ENCODE data around the gene HIBADH. TPM values are rescaled to one million over a fixed set of nuclear protein-coding genes. Genes with fewer than 3 reads are reported as not detected.
"Not testable (repeated sequence)": the region's sequence is repeated elsewhere in the genome, so short reads cannot be mapped to it uniquely, and the experiment has no call there.

HIBADH gene
- total RNA-seq, 1 donor from 2014 or later: 79.8 TPM

GRCh38 chr7:27514861-27515260 is 147.8 kb downstream of the HIBADH start:
- ATAC-seq (no peak), DNase-seq (ENCODE audit: low spot score) (no peak)

- ATAC-seq (no peak), DNase-seq (ENCODE audit: low spot score) (no peak)
Observed at GRCh38 chr7:27513885-27514284, 148.8 kb downstream of the HIBADH start.

GRCh38 chr7:27511370-27511769 is 151.3 kb downstream of the HIBADH start:
- not testable (repeated sequence) for ATAC-seq; DNase-seq (ENCODE audit: low spot score)

GRCh38 chr7:27510541-27510940 is 152.1 kb downstream of the HIBADH start:
- DNase-seq (ENCODE audit: low spot score): no peak

DNA sequence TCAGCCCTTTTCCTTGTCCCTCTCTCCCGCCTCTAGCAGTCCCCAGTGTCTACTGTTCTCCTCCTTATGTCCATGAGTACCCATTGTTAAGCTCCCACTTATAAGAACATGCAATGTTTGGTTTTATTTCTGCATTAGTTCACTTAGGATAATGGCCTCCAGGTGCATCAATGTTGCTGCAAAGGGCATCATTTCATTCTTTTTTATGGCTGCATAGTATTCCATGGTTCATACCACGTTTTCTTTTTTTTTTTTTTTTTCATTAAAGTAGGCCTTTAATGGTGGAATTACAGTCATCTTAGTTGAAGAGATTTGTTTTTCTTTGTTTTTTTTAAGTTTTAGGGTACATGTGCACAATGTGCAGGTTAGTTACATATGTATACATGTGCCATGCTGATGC is 160.8 kb downstream of the HIBADH start:
- DNase-seq (ENCODE audit: low spot score); ATAC-seq: not testable (repeated sequence)

More at GRCh38 chr7:27510541-27510940, 152.1 kb downstream of the HIBADH start:
- no peak for ATAC-seq

- DNase-seq (ENCODE audit: low spot score) (no peak), ATAC-seq (no peak)
Observed at GRCh38 chr7:27501001-27501400, 161.7 kb downstream of the HIBADH start.

DNA sequence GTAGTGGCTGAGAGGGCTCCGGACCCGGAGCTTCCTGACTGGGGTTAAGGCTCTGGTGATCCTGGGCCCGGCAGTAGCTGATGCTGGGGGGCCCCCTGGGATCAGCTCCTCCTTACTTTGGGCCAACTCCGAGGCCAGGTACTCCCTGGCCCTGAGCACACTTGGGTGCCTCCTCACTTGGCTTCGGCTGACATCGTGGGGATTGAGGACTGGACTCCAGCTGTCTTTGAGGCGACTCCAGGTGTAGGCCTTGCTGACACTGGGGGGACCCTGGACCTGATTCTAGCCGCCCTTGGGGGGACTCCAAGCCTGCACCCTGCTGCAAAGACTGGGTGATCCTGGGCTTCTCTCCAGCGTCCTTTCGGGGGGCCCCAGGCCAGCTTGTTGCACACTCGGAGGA is 170.5 kb downstream of the HIBADH start:
- DNase-seq (ENCODE audit: low spot score) (no peak), ATAC-seq (no peak)

DNA sequence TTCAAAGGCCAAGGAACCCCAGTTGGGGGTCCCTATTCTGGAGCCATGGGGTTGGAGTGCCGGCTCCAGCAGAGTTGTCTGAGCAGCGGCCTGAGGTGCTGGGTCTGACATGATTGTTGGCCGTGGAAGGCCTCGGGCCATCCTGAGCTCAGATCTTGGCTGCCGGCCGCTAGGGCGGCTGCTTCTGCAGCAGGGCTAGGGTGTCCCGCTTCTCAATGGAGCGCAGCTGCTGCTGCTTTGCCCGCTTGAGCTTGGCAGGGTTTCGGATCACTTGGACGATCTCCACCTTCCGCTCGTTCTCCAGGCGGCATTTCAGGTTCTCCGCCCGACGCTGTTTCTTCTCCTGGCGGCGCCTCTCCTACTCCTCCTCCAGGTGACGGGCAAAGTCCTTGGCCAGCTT is 171.1 kb downstream of the HIBADH start:
- ATAC-seq: no peak
- no peak for DNase-seq (ENCODE audit: low spot score)

GRCh38 chr7:27487509-27487908 is 175.2 kb downstream of the HIBADH start:
- ATAC-seq (no peak), DNase-seq (ENCODE audit: low spot score) (no peak)

DNA sequence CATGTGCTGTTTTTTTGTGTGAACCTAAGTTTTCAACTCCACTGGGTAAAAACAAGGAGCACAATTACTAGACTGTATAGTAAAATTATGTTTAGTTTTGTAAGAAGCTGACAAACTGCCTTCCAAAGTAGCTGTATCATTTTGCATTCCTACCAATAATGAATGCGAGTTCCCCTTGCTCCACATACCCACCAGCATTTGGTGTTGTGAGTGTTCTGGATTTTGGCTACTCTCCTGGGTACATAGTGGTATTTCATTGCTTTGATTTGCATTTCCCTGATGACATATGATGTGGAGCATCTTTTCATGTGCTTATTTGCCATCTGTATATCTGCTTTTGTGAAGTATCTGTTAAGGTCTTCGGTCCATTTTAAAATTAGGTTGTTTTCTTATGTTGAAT is 178.2 kb downstream of the HIBADH start:
- ATAC-seq (no peak), DNase-seq (ENCODE audit: low spot score) (no peak)

- ATAC-seq: no peak
- no peak for DNase-seq (ENCODE audit: low spot score)
Observed at GRCh38 chr7:27482219-27482618, 180.5 kb downstream of the HIBADH start.

DNA sequence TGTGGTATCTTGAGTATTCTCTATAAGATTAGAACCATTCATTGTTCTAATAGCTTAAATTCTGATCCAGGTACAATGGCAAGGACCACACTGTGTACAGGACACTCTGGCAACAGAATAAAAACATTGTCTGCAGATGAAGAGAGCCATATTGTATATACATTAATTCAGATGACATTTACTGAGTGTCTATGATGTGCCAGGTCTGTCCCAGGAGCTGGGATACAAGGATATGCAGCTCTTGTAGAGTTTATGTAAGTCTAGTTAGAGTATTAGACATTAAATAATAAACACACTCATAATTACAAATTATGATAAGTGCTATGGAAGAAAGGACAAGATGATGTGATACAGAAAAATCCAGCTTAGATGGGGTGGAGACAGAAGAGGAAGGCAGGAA is 184.1 kb downstream of the HIBADH start:
- ATAC-seq: no peak
- DNase-seq (ENCODE audit: low spot score): no peak

DNA sequence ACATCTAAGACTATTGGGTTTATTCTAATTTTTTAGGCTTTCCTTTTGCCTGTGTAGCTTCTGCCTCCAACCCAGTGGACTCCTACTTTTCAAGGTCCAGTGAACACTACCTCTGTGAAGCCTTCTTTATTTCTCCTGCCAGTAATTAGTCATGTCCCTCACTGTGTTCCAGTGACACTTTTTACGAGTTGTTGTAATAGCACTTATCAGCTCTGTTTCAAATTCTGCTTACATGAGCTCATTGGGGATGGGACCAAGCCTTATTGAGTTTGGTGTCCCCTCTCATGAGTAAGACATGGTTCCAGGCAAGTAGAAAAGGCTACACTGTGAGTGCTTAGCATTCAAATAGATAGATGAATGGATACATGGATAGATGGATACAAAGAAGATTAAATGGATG is 184.6 kb downstream of the HIBADH start:
- ATAC-seq (no peak), DNase-seq (ENCODE audit: low spot score) (no peak)

- ATAC-seq: no peak
- no peak for DNase-seq (ENCODE audit: low spot score)
Observed at GRCh38 chr7:27476493-27476892, 186.2 kb downstream of the HIBADH start.

Other genes starting within 250 kb of the HIBADH start
- gene TAX1BP1, start 77.3 kb upstream of the HIBADH start, total RNA-seq: 32.4 TPM